CD4-positive, alpha-beta T cell treated with Interferon alpha-2 for 1 hour (primary cell): ENCODE results near the gene MSANTD1.

Source experiments
- DNase-seq, 2 donors: peaks; one replicate each; pipeline ENCODE4 v3.0.0-alpha.2; 2020 to 2022

The MSANTD1 gene

DNA sequence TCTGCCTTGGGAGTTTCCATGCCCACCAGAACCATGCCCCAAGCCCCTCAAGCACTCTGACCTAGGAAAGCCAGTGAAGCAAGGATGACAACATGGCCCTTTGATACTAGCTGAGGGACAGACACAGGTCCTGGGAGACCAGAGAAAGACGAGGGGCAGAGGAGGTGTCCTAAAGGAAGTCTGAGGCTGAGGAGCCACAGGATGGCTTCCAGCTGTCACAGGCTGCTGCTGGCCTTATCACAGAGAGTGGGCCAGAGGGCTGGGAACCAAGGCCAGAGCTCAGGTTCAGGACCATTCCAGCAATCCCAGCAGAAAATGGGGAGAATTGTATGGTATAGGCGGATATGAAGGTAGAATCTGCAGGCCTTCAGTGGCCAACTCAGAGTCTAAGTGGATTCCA is 31.7 kb upstream of the MSANTD1 start:
- DNase-seq: no peak

GRCh38 chr4:3217771-3218170 is 31.2 kb upstream of the MSANTD1 start:
- no peak for DNase-seq

DNA sequence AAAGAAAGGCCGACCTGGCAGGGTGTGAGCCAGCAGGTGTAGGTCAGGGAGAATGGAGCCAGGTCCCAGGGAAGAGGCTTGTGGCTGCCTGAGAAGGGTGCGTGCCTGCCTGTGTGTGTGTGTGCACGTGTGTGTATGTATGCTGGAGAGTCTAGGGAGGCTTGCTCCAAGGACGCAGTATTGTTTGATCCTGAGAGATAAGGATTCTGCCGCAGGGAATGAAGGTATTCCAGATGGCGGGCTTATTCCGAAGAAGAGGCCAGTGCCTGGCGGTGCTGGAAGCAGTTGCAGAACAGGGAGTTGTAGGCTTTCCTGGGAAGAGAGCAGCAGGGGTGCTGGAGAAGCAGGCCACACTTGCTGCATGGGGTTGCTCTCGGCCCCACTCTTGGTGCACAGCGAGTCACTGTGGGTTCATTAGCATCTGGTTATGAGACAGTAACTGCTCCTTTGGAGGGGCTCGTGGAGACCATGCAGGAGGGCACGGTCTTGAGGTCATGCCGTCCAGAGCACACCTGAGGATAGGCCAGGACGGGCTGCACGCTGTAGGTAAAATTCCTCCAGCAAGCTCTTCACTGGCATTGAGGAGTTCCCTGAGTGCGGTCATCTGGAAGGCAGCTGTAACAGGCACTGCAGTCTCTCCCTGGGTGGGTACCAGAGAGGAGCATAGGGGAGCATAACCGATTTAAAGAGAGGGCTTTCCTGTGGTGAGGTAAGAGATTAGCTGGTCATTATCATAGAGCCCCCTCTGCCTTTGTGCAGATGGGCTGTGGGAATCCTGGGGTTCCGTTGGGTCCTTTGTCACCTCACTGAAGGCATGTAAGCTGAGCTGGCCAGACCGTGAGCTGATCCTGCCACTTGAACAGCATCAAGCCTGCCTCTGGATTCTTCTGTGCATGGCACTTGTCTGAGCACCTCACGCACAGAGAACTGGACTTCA is 29.9 kb upstream of the MSANTD1 start:
- DNase-seq: no peak

DNA sequence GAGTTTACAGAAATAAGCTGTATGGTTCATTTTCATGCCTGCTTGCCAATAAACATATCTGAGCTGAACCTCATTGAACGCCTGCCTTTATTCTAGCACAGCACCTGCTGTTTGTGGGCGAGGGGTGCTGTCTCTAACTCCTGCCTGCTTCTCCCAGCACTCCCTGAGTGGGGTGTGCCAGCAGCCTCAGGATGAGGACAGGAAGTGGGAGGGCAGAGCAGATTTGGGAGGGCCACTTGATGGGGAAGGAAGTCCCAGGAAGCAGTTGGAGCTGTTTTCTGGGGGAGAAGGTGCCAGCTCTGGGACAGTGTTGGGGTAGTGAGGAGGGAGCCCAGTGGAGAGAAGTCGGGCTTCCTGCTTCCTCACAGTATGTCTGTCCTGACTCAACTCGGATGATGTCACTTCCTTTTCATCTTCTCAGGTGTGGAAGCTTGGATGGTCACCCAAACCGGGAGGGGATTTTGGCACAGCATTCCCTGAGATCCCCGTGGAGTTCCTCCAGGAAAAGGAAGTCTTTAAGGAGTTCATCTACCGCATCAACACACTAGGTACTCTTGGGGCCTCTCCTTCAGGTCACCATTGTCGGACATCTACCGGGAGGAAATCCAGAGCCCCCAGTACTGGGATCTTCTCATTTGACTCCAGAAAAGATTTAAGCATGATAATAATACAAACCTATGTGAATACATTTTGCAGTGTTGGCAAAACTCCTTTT is 29.0 kb upstream of the MSANTD1 start:
- DNase-seq: no peak

- no peak for DNase-seq
Observed at GRCh38 chr4:3220476-3221183, 28.3 kb upstream of the MSANTD1 start.

DNA sequence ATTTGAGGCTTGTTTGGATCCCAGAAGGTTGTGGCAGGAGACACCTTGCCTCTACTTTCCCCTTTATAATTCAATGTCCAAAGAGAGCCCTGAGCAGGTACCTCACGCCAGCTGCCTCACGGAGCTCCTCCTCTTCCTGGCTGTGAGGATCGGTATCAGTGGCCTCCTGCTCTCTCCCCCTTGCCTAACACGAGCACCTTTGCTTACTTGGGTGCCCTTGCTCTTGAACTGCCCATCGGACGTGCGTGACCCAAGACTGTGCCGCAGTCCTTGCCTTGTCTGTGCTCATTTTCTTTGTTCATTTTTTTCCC is 27.8 kb upstream of the MSANTD1 start:
- DNase-seq: no peak

DNA sequence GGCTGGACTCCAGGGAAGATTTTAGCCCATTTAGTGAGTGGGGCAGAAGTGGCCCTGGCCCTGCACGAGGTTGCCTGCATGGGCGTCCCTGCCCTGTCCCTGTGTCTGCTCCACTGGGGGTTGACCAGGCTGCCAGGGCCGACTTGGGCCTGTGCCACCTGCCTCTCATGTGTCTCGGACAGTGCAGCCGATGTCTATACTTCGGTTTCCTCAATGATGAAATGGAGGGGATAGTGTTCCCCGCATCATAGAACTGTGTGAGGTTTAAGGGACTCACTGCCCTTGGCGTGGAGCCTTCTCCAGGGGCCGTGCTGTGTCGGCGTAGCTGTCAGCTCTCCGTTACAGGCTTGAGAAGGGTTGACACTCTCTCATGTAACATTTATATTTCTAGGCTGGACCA is 27.0 kb upstream of the MSANTD1 start:
- DNase-seq: no peak

- no peak for DNase-seq
Observed at GRCh38 chr4:3223346-3223745, 25.6 kb upstream of the MSANTD1 start.

GRCh38 chr4:3223956-3224748 is 24.8 kb upstream of the MSANTD1 start:
- DNase-seq: peak in 1 of 2 donors; percentile 28

DNA sequence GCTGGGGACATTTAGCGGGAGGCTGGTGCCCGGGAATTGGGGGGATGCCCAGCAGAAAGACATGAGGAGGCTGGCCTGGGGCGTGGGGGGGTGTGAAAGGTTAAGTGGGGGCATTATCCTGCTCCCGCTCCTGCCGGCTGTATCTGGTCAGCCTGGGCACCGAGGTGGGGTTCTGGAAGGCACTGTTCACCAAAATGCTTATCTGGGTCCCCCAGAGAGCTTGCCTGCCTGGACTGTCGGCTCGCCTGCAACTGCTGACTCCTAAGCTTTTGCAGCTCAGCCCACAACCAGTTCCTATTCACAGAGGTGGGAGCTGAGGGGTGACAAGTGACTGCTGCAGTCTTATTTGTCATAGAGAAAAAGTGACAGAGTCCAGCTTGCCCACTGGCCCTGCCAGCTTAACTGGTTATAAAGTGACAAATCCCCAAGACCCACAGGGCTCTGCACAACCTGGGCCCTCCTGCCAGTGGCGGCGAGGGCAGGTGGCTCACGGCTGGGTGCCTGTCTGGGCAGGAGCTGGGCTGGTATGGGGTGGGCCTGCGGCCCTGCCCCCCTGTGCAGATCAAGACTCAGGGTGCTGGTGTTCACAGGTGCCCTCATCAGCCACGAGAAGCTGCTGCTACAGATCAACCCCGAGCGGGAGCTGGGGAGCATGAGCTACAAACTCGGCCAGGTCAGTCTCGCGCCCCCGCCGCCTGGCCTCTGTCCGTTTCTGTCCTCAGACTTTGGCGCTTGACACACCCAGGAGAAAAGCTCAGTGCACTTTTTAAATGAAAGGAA is 23.7 kb upstream of the MSANTD1 start:
- DNase-seq: no peak

DNA sequence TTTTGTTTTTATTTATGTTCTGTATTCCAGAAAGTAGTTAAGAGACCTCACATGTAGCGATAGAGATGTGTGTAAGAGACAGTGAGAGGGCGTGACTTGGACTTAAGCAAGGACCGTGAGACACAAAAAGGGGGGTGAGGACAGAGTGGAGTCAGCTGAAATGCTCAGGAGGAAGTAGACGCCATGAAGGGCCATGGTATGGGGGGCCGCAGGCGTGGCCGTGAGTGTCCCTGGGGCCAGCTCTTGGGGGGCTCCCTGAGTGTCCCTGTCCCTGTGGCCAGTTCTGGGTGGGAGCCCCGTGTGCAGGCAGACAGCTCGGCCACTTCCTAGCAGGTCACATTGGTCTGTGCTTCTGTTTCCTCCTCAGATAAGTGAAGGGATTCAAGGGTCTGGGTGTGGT is 23.0 kb upstream of the MSANTD1 start:
- DNase-seq: peak in 1 of 2 donors; percentile 58

DNA sequence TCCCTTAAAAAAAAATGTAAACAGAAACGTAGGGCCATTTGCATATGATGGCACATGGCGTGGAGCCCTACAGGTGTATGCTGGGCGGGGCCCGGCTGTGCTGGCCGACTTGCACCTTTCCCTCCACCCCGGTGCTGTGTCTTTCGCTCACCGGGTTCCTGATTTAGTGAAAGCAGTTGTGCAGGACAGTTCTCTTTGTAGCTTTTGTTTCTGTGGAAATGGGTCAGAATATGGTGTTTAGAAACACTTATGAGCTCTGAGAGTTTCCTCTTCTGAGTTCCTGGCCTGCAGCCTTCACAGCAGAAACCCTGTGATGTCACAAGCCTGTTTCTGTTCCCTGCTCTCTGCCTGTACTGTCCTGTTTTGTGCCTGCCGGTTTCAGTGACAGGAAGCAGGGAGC is 22.5 kb upstream of the MSANTD1 start:
- peak; percentile 25 to 62 for DNase-seq

- DNase-seq: no peak
Observed at GRCh38 chr4:3226944-3227343, 22.0 kb upstream of the MSANTD1 start.

DNA sequence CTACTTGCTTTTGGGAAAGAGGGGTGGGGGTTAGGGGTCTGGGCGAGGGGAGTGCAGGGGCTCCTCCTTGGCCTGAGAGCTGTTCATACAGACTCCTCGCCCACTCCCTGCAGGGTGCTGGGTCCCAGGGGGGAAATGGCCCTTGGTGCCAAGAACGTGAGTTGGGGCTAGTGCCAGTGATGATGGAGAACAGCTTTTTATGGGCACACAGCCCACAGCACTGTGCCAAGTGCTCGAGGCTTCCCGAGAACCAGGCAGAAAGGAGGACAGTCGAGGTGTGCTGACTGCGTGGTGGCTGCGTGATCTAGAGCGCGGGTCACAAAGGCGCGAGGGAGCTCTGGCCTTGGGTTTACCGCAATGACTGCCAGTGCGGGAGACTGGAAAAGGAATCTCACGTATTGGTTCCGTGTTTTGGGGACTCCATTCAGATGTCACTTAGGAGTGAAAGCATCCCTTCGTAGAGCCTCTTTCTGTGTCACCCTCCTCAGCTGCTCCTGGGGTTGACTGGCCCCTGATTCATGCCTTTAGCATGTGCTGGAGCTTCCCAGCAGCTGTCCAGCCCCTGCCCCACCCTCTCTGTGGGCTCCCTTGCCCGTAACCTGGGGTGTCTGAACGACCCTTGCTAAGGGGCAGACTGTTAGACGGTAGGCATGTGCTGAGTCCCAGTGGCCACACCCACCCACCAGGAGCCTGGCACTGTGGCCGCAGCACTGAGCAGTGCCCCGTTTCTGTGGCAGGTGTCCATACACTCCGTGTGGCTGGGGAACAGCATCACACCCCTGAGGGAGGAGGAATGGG is 20.9 kb upstream of the MSANTD1 start:
- no peak for DNase-seq

DNA sequence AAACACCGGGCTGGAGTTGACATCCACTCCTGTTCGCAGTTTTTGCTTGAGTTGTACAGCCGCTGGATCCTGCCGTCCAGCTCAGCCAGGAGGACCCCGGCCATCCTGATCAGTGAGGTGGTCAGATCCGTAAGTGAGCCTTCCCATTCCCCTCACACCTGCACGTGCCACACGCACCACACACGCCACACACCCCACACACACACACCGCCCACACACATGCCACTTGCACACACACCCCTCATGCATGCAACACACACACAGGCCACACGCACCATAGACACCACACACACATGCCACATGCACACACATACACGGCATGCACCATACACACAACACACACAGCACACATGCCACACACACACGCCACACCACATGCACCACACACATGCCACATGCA is 20.1 kb upstream of the MSANTD1 start:
- no peak for DNase-seq

- no peak for DNase-seq
Observed at GRCh38 chr4:3229328-3229727, 19.6 kb upstream of the MSANTD1 start.

GRCh38 chr4:3229964-3230363 is 19.0 kb upstream of the MSANTD1 start:
- no peak for DNase-seq

- no peak for DNase-seq
Observed at GRCh38 chr4:3231471-3231870, 17.5 kb upstream of the MSANTD1 start.

GRCh38 chr4:3232001-3232400 is 17.0 kb upstream of the MSANTD1 start:
- no peak for DNase-seq

GRCh38 chr4:3232871-3233271 is 16.1 kb upstream of the MSANTD1 start:
- no peak for DNase-seq

DNA sequence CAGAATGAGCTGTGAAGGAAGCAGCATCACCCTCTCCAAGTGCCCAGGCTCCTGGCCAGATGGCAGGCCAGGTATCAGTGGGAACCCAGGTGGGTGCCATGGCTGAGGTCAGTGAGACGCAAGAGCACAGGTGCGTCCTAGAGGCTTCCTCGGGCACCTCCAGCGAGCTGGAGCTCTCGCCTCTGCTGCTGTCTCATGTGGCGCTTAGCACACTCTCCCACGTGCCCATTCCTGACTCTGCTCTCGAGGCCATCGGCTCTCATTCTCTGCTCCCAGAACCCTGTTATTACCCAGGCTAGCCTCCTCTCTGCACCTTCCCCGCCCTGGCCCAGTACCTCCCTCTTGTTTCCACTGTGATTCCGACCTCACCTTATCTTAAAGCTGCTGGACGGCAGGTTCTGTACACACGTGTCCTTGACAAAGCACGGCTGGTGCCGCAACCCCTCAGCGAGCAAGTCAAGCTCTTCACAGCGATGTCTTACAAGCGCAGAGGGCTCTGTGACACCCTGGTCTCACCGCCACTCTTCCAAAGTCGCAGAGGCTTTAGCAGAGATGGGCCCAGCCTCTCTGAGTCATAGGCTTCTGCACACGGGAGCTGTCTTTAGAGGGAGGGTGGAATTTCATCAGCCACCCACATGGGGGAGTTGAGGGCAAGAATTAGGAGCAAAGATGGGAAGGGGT is 15.4 kb upstream of the MSANTD1 start:
- no peak for DNase-seq
